HepG2 (cell line): ENCODE results near the gene FLT3LG. TPM values are rescaled to one million over a fixed set of nuclear protein-coding genes. Genes with fewer than 3 reads are reported as not detected.

Experiments used
- ATAC-seq: fragments of 200-7000 bp; cut with Tn5 transposase; 3 replicates; pipeline ENCODE4 v1.9.1; 2020; ENCODE audit warnings: mild to moderate bottlenecking, moderate library complexity
- BruUV-seq: library from RNA; stranded (reverse); fragments of 400-500 nt; replicated peaks from 2 replicates; lab custom pipeline; 2021; lab: Mats Ljungman, UMichigan
- CTCF ChIA-PET: fragments of 300-600 bp; formaldehyde crosslinking; extraction: SDS; loops from one replicate; lab custom pipeline; 2021; ENCODE audit warnings: low total read pairs, inconsistent platforms, low intra/inter-chr PET ratio; lab: Yijun Ruan, JAX
- POLR2A ChIA-PET: fragments of 350-600 bp; sonication (Branson Sonifier 250); formaldehyde crosslinking; loops from one replicate; lab custom pipeline; 2020; ENCODE audit warnings: antibody characterized with exemption, inconsistent platforms; lab: Yijun Ruan, JAX
- DNase-seq: peaks from one replicate; pipeline ENCODE4 v3.0.0-alpha.2; 2015; ENCODE audit warnings: low spot score
- FAIRE-seq: peaks from 3 replicates; lab custom pipeline; 2011; peaks lifted over from hg19 to GRCh38; lab: Jason Lieb, UNC
- H2AFZ ChIP-seq: one replicate; pipeline ENCODE4 v1.6.1; 2011; ENCODE audit warnings: low read length, inconsistent platforms
- H3K27ac ChIP-seq: fragments of 300-600 bp; 3 replicates; pipeline ENCODE4 v1.8.0; 2011; ENCODE audit warnings: mixed run types, mild to moderate bottlenecking, mixed read lengths, low read length, inconsistent platforms; ENCODE audit not compliant: insufficient read depth; ENCODE audit errors: extremely low read length
- H3K27me3 ChIP-seq, 2 experiments: fragments of 200-600 bp in 1 of 2; 2 replicates in 1 of 2; 3 replicates in 1 of 2; pipeline versions ENCODE4 v1.6.0 to v1.8.0; 2011; ENCODE audit warnings: low read length in 2 of 2, mild to moderate bottlenecking in 2 of 2, moderate library complexity in 2 of 2, inconsistent platforms in 1 of 2; ENCODE audit not compliant: insufficient read depth in 2 of 2, control insufficient read depth in 1 of 2
- H3K36me3 ChIP-seq, 2 experiments: fragments of 200-600 bp in 1 of 2; replicated peaks in 1 of 2; 2 replicates in 1 of 2; 3 replicates in 1 of 2; pipeline versions ENCODE4 v1.5.1 to v1.8.0; 2011; ENCODE audit warnings: low read length in 2 of 2, inconsistent platforms in 1 of 2; ENCODE audit not compliant: insufficient read depth in 2 of 2, control insufficient read depth in 1 of 2
- H3K4me1 ChIP-seq: 2 replicates; pipeline ENCODE4 v1.5.1; 2012; ENCODE audit warnings: low read length, inconsistent platforms; ENCODE audit not compliant: insufficient read depth
- H3K4me2 ChIP-seq: 2 replicates; pipeline ENCODE4 v1.6.0; 2011; ENCODE audit warnings: low read depth, low read length, inconsistent platforms
- H3K4me3 ChIP-seq, 3 experiments: fragments of 200-600 bp in 1 of 3; sonication (generic), shearing (Covaris generic) in 1 of 3; replicated peaks in 1 of 3; 2 replicates each; pipeline ENCODE4 v1.5.1; 2011 to 2016; ENCODE audit warnings: low read length in 3 of 3, inconsistent platforms in 2 of 3, low read depth in 2 of 3, mild to moderate bottlenecking in 2 of 3, control low read depth in 1 of 3, mixed read lengths in 1 of 3; ENCODE audit not compliant: insufficient read depth in 1 of 3
- H3K79me2 ChIP-seq: one replicate; pipeline ENCODE4 v1.6.1; 2011; ENCODE audit warnings: low read length, inconsistent platforms; ENCODE audit not compliant: insufficient read depth
- H3K9ac ChIP-seq: 2 replicates; pipeline ENCODE4 v1.6.0; 2011; ENCODE audit warnings: mild to moderate bottlenecking, low read depth, low read length, inconsistent platforms; ENCODE audit not compliant: insufficient read depth
- H3K9me3 ChIP-seq: 2 replicates; pipeline ENCODE4 v1.5.1; 2012; ENCODE audit warnings: mild to moderate bottlenecking, low read length
- H4K20me1 ChIP-seq: 2 replicates; pipeline ENCODE4 v1.6.0; 2011; ENCODE audit warnings: inconsistent platforms, mild to moderate bottlenecking, low read length, moderate library complexity; ENCODE audit not compliant: insufficient read depth
- SIX1 ChIP-seq: sonication (generic); formaldehyde crosslinking; IDR thresholded peaks from 2 replicates; pipeline ENCODE4 v1.4.0; 2020; ENCODE audit warnings: missing genetic modification reagents, borderline replicate concordance
- WGBS: methylation state at CpG from one replicate; pipeline ENCODE4 v1.1.6; 2017; ENCODE audit warnings: low lambda C conversion rate; 5-methylcytosine and 5-hydroxymethylcytosine counted together
- in situ Hi-C: cut with HindIII; loops from 2 replicates; pipeline ENCODE4 v1.10.0; 2017; ENCODE audit warnings: low pct_unique_long_range_greater_than_20kb; ENCODE audit not compliant: extremely low pct_ligation_motif_present
- intact Hi-C: fragments of 100-400 bp; cut with micrococcal nuclease; formaldehyde crosslinking; loops from one replicate; pipeline ENCODE4 v1.10.0; 2022; ENCODE audit not compliant: unreplicated experiment
- microRNA counts: library from miRNA; unstranded; fragments of <30 nt; microRNA quantifications from one replicate; lab custom pipeline; 2015
- microRNA-seq: library from miRNA; unstranded; fragments of <30 nt; microRNA quantifications from one replicate; pipeline ENCODE4, GENCODE V29; 2020
- polyA plus RNA-seq, 8 experiments: library from polyadenylated mRNA; depleted of rRNA in 3 of 8; stranded (reverse) in 7 of 8; unstranded in 1 of 8; fragments of >200 nt; fragmentation: Illumina TruSeq in 4 of 8; extraction: Trizol in 4 of 8; gene quantifications; 2 replicates each; pipeline versions ENCODE4 v1.2.1 to v1.2.3, GENCODE V29; 2011 to 2016; ENCODE audit warnings: low read depth in 4 of 8, missing spikeins in 1 of 8, mixed read lengths in 1 of 8; ENCODE audit not compliant: insufficient read depth in 1 of 8
- small RNA-seq, 3 experiments: library from RNA; depleted of rRNA; stranded (forward); fragments of <200 nt; gene quantifications; one replicate each; pipeline ENCODE3, GENCODE V24; 2012; ENCODE audit warnings: low read depth in 2 of 3, low replicate concordance in 1 of 3; ENCODE audit not compliant: insufficient read length in 3 of 3, insufficient read depth in 2 of 3
- total RNA-seq, 5 experiments: library from RNA; depleted of rRNA; stranded (reverse); fragments of >200 nt; fragmentation: Illumina TruSeq; extraction: Trizol; gene quantifications; 2 replicates each; pipeline ENCODE4 v1.2.3, GENCODE V29; 2016; ENCODE audit warnings: low read depth in 1 of 5

FLT3LG gene
- total and polyA plus RNA-seq, 2 of the 13 experiments (the other 11 are each of a cell fraction or from before 2014, with no cell fraction given), result 1.5 to 2.6 TPM

- Histone ChIP-seq H3K27me3 (no peaks in the 10 kb centered on the region), H3K27ac (no peak overlapping the region), H3K4me1 (no peaks in the 10 kb centered on the region), H3K4me2 (no peak overlapping the region), H3K4me3 (no peak overlapping the region), H2AFZ (no peak overlapping the region), H3K79me2 (no peaks in the 10 kb centered on the region), H3K9ac (no peak overlapping the region), H4K20me1 (no peaks in the 10 kb centered on the region), H3K9me3 (no peaks in the 10 kb centered on the region), H3K36me3 (peaks cover 17 to 45% of the 10 kb centered on the region in 2 experiments)
- in situ Hi-C loops (no loop called here), intact Hi-C loops (no loop called here)
- no peak for TF ChIP-seq SIX1 (CRISPR knock-in tag)
- ChIA-PET POLR2A (interaction anchor here (0.9 kb wide), 1 partner anchor 22 kb away, joined by 3 read pairs; the partner anchor contains the start of gene FCGRT), CTCF (no interaction called here)
- BruUV-seq, result no TSS peak
- DNase-seq (no peak), FAIRE-seq (no peak), ATAC-seq (no peak)
- WGBS, result 92% methylated on average over 8 of the region's 8 CpGs
Observed at GRCh38 chr19:49534632-49535385, 60.8 kb downstream of the FLT3LG start.

MicroRNAs within 50 kb of the gene (microRNA counts, 767-probe panel; counts per million panel counts)
- microRNA hsa-miR-150-5p (lab: Ali Mortazavi, UCI), result not detected

Small RNA genes lying within 50 kb of the gene (microRNA-seq; reads per million reads assigned to microRNA genes)
- gene MIR150, result 0.68 reads per million

Small RNA genes lying within 50 kb of the gene (small RNA-seq; reads per million reads assigned to genes)
- 0 reads per million in 3 experiments for gene COX6CP7
- gene MIR150, result 5.8 to 489 (median 7.2) reads per million in 3 experiments
- 0 reads per million in 3 experiments for gene SNORD32A
- gene SNORD33, result 0 reads per million in 3 experiments
- gene SNORD34, result 0 reads per million in 3 experiments
- 0 reads per million in 3 experiments for gene SNORD35A
- 0 reads per million in 3 experiments for gene SNORD35B

Other genes starting within 250 kb of the FLT3LG start
- gene SLC6A16, start 149.0 kb upstream of the FLT3LG start, total RNA-seq (2016; rRNA removed; fragmentation: Illumina TruSeq; extraction: Trizol), result 0.07 TPM in 1 of 2 replicates, not detected in the other
- gene SLC6A16, start 149.0 kb upstream of the FLT3LG start, polyA plus RNA-seq (2011; rRNA removed), result 0.18 and 0.22 TPM in 2 replicates
- gene CD37, start 138.8 kb upstream of the FLT3LG start, total RNA-seq (2016; rRNA removed; fragmentation: Illumina TruSeq; extraction: Trizol), result not detected in 2 replicates
- not detected in 2 replicates for gene CD37, start 138.8 kb upstream of the FLT3LG start, polyA plus RNA-seq (2011; rRNA removed)
- gene TEAD2, start 111.8 kb upstream of the FLT3LG start, total RNA-seq (2016; rRNA removed; fragmentation: Illumina TruSeq; extraction: Trizol), result 12.1 and 12.5 TPM in 2 replicates
- gene TEAD2, start 111.8 kb upstream of the FLT3LG start, polyA plus RNA-seq (2011; rRNA removed), result 10.4 and 10.8 TPM in 2 replicates
- gene DKKL1, start 110.3 kb upstream of the FLT3LG start, total RNA-seq (2016; rRNA removed; fragmentation: Illumina TruSeq; extraction: Trizol), result 0.31 TPM in 1 of 2 replicates, not detected in the other
- gene DKKL1, start 110.3 kb upstream of the FLT3LG start, polyA plus RNA-seq (2011; rRNA removed), result 0.30 and 0.33 TPM in 2 replicates
- not detected in 2 replicates for gene KASH5, start 86.0 kb upstream of the FLT3LG start, total RNA-seq (2016; rRNA removed; fragmentation: Illumina TruSeq; extraction: Trizol)
- not detected in 2 replicates for gene KASH5, start 86.0 kb upstream of the FLT3LG start, polyA plus RNA-seq (2011; rRNA removed)
- not detected in 2 replicates for gene PTH2, start 50.8 kb upstream of the FLT3LG start, total RNA-seq (2016; rRNA removed; fragmentation: Illumina TruSeq; extraction: Trizol)
- not detected in 2 replicates for gene PTH2, start 50.8 kb upstream of the FLT3LG start, polyA plus RNA-seq (2011; rRNA removed)
- not detected in 2 replicates for gene GFY, start 48.8 kb upstream of the FLT3LG start, total RNA-seq (2016; rRNA removed; fragmentation: Illumina TruSeq; extraction: Trizol)
- gene GFY, start 48.8 kb upstream of the FLT3LG start, polyA plus RNA-seq (2011; rRNA removed), result not detected in 2 replicates
- not detected in 2 replicates for gene SLC17A7, start 32.7 kb upstream of the FLT3LG start, total RNA-seq (2016; rRNA removed; fragmentation: Illumina TruSeq; extraction: Trizol)
- 0.32 and 0.37 TPM in 2 replicates for gene SLC17A7, start 32.7 kb upstream of the FLT3LG start, polyA plus RNA-seq (2011; rRNA removed)
- 94.9 and 110 TPM in 2 replicates for gene PIH1D1, start 22.4 kb upstream of the FLT3LG start, total RNA-seq (2016; rRNA removed; fragmentation: Illumina TruSeq; extraction: Trizol)
- gene PIH1D1, start 22.4 kb upstream of the FLT3LG start, polyA plus RNA-seq (2011; rRNA removed), result 126 and 137 TPM in 2 replicates
- gene ALDH16A1, start 21.0 kb upstream of the FLT3LG start, total RNA-seq (2016; rRNA removed; fragmentation: Illumina TruSeq; extraction: Trizol), result 29.6 and 34.9 TPM in 2 replicates
- 8.4 and 9.2 TPM in 2 replicates for gene ALDH16A1, start 21.0 kb upstream of the FLT3LG start, polyA plus RNA-seq (2011; rRNA removed)
- gene RPL13A, start 13.4 kb downstream of the FLT3LG start, total RNA-seq (2016; rRNA removed; fragmentation: Illumina TruSeq; extraction: Trizol), result 2,601 and 3,137 TPM in 2 replicates
- gene RPL13A, start 13.4 kb downstream of the FLT3LG start, polyA plus RNA-seq (2011; rRNA removed), result 3,407 and 3,954 TPM in 2 replicates
- gene RPS11, start 22.2 kb downstream of the FLT3LG start, total RNA-seq (2016; rRNA removed; fragmentation: Illumina TruSeq; extraction: Trizol), result 2,345 and 2,734 TPM in 2 replicates
- gene RPS11, start 22.2 kb downstream of the FLT3LG start, polyA plus RNA-seq (2011; rRNA removed), result 2,839 and 2,896 TPM in 2 replicates
- 124 and 225 TPM in 2 replicates for gene FCGRT, start 38.4 kb downstream of the FLT3LG start, total RNA-seq (2016; rRNA removed; fragmentation: Illumina TruSeq; extraction: Trizol)
- gene FCGRT, start 38.4 kb downstream of the FLT3LG start, polyA plus RNA-seq (2011; rRNA removed), result 121 and 149 TPM in 2 replicates
- gene RCN3, start 53.8 kb downstream of the FLT3LG start, total RNA-seq (2016; rRNA removed; fragmentation: Illumina TruSeq; extraction: Trizol), result 1.7 and 10.1 TPM in 2 replicates
- gene RCN3, start 53.8 kb downstream of the FLT3LG start, polyA plus RNA-seq (2011; rRNA removed), result 3.0 and 3.3 TPM in 2 replicates
- gene NOSIP, start 106.3 kb downstream of the FLT3LG start, total RNA-seq (2016; rRNA removed; fragmentation: Illumina TruSeq; extraction: Trizol), result 78.0 and 81.4 TPM in 2 replicates
- gene NOSIP, start 106.3 kb downstream of the FLT3LG start, polyA plus RNA-seq (2011; rRNA removed), result 54.3 and 58.4 TPM in 2 replicates
- 0.51 and 0.82 TPM in 2 replicates for gene PRRG2, start 107.1 kb downstream of the FLT3LG start, total RNA-seq (2016; rRNA removed; fragmentation: Illumina TruSeq; extraction: Trizol)
- 0.64 and 0.66 TPM in 2 replicates for gene PRRG2, start 107.1 kb downstream of the FLT3LG start, polyA plus RNA-seq (2011; rRNA removed)
- gene PRR12, start 117.0 kb downstream of the FLT3LG start, total RNA-seq (2016; rRNA removed; fragmentation: Illumina TruSeq; extraction: Trizol), result 1.5 and 1.6 TPM in 2 replicates
- 0.62 and 0.74 TPM in 2 replicates for gene PRR12, start 117.0 kb downstream of the FLT3LG start, polyA plus RNA-seq (2011; rRNA removed)
- 0.79 and 1.5 TPM in 2 replicates for gene RRAS, start 165.9 kb downstream of the FLT3LG start, total RNA-seq (2016; rRNA removed; fragmentation: Illumina TruSeq; extraction: Trizol)
- gene RRAS, start 165.9 kb downstream of the FLT3LG start, polyA plus RNA-seq (2011; rRNA removed), result 12.0 and 13.5 TPM in 2 replicates
- 4.8 and 6.1 TPM in 2 replicates for gene SCAF1, start 168.0 kb downstream of the FLT3LG start, total RNA-seq (2016; rRNA removed; fragmentation: Illumina TruSeq; extraction: Trizol)
- 3.3 and 4.3 TPM in 2 replicates for gene SCAF1, start 168.0 kb downstream of the FLT3LG start, polyA plus RNA-seq (2011; rRNA removed)
- gene IRF3, start 191.6 kb downstream of the FLT3LG start, total RNA-seq (2016; rRNA removed; fragmentation: Illumina TruSeq; extraction: Trizol), result 61.0 and 65.5 TPM in 2 replicates
- 61.9 and 66.2 TPM in 2 replicates for gene IRF3, start 191.6 kb downstream of the FLT3LG start, polyA plus RNA-seq (2011; rRNA removed)
- 32.6 and 40.8 TPM in 2 replicates for gene BCL2L12, start 191.7 kb downstream of the FLT3LG start, total RNA-seq (2016; rRNA removed; fragmentation: Illumina TruSeq; extraction: Trizol)
- 25.9 and 26.8 TPM in 2 replicates for gene BCL2L12, start 191.7 kb downstream of the FLT3LG start, polyA plus RNA-seq (2011; rRNA removed)
- 324 and 372 TPM in 2 replicates for gene PRMT1, start 203.1 kb downstream of the FLT3LG start, total RNA-seq (2016; rRNA removed; fragmentation: Illumina TruSeq; extraction: Trizol)
- 374 and 400 TPM in 2 replicates for gene PRMT1, start 203.1 kb downstream of the FLT3LG start, polyA plus RNA-seq (2011; rRNA removed)
- gene ADM5, start 215.4 kb downstream of the FLT3LG start, total RNA-seq (2016; rRNA removed; fragmentation: Illumina TruSeq; extraction: Trizol), result 1.1 and 2.7 TPM in 2 replicates
- gene ADM5, start 215.4 kb downstream of the FLT3LG start, polyA plus RNA-seq (2011; rRNA removed), result 4.1 and 4.7 TPM in 2 replicates
- gene CPT1C, start 216.9 kb downstream of the FLT3LG start, total RNA-seq (2016; rRNA removed; fragmentation: Illumina TruSeq; extraction: Trizol), result not detected in 2 replicates
- 0.07 and 0.18 TPM in 2 replicates for gene CPT1C, start 216.9 kb downstream of the FLT3LG start, polyA plus RNA-seq (2011; rRNA removed)